ENCODE results near the gene SUN1. TPM values are rescaled to one million over a fixed set of nuclear protein-coding genes. Genes with fewer than 3 reads are reported as not detected.

The SUN1 gene
- polyA plus RNA-seq, 3 donors: 44.2 to 154 (median 51.5) TPM

GRCh38 chr7:894927-895450, 62.7 kb downstream of the SUN1 start:
- no peaks in the 10 kb centered on the region for H3K4me1 Mint-ChIP-seq
- 97% methylated on average over 18 of the region's 21 CpGs for WGBS (ENCODE audit: insufficient coverage)
- Histone ChIP-seq H3K27ac (ENCODE audit: low read depth in 1 of 2, low read length in 2 of 2) (no peak overlapping the region), H3K9me3 (replicated peaks in 1 of 2; ENCODE audit: control insufficient read depth in 1 of 2, insufficient read depth in 1 of 2, low read length in 2 of 2) (no peaks in the 10 kb centered on the region), H4K20me1 (ENCODE audit: insufficient read depth, low read length) (peaks cover 100% of the 10 kb centered on the region), H3K9ac (ENCODE audit: insufficient read depth, low read length, poor library complexity, severe bottlenecking) (no peak overlapping the region), H3K4me2 (replicated peaks; ENCODE audit: extremely low read depth, low read length, poor library complexity, severe bottlenecking) (no peak overlapping the region), H2AFZ (ENCODE audit: insufficient read depth, low read depth, low read length, poor library complexity, severe bottlenecking) (no peak overlapping the region), H3K4me3 (replicated peaks in 1 of 3; ENCODE audit: low read depth in 2 of 3, low read length in 3 of 3) (no peak overlapping the region), H3K79me2 (ENCODE audit: insufficient read depth, low read length) (peaks cover 10% of the 10 kb centered on the region), H3K4me1 (ENCODE audit: control insufficient read depth in 1 of 2, insufficient read depth in 2 of 2, low read length in 2 of 2) (no peaks in the 10 kb centered on the region), H3K36me3 (replicated peaks in 1 of 2; ENCODE audit: control insufficient read depth in 1 of 2, insufficient read depth in 2 of 2, low read length in 2 of 2) (peaks cover 94 to 97% of the 10 kb centered on the region in 2 donors), H3K27me3 (ENCODE audit: control insufficient read depth in 2 of 2, insufficient read depth in 2 of 2, low read length in 2 of 2) (no peaks in the 10 kb centered on the region)
- no peak for DNase-seq
- peaks cover 0 to 4% (median 0%) of the 10 kb centered on the region in 7 donors for H3K9me3 Mint-ChIP-seq
- peak overlapping the region in 5 of 7 donors; percentile 6 to 72 (median 37) for H3K27ac Mint-ChIP-seq
- peaks cover 64 to 92% of the 10 kb centered on the region in 2 donors for H3K36me3 Mint-ChIP-seq
- intact Hi-C loops (cut with micrococcal nuclease): no loop called here
- TF ChIP-seq CTCF (IDR thresholded peaks at IDR 0.05): no peak
- peaks cover 0 to 5% (median 0%) of the 10 kb centered on the region in 3 donors for H3K27me3 Mint-ChIP-seq (ENCODE audit: low read depth in 3 of 3)
- no peak overlapping the region for H3K4me3 Mint-ChIP-seq

GRCh38 chr7:895451-896052, 63.3 kb downstream of the SUN1 start:
- Mint-ChIP-seq H3K4me3 (no peak overlapping the region), H3K27me3 (ENCODE audit: low read depth in 3 of 3) (peaks cover 0 to 5% (median 0%) of the 10 kb centered on the region in 3 donors), H3K36me3 (peaks cover 61 to 93% of the 10 kb centered on the region in 2 donors), H3K27ac (peak overlapping the region in 3 of 7 donors; percentile 6 to 72 (median 60)), H3K4me1 (no peaks in the 10 kb centered on the region), H3K9me3 (peaks cover 0 to 4% (median 0%) of the 10 kb centered on the region in 7 donors)
- peaks cover 99 to 100% of the 10 kb centered on the region in 2 donors for H3K36me3 ChIP-seq (replicated peaks in 1 of 2; ENCODE audit: control insufficient read depth in 1 of 2, insufficient read depth in 2 of 2, low read length in 2 of 2)
- no peak overlapping the region for H2AFZ ChIP-seq (ENCODE audit: insufficient read depth, low read depth, low read length, poor library complexity, severe bottlenecking)
- WGBS (ENCODE audit: insufficient coverage): 97% methylated on average over 51 of the region's 52 CpGs
- intact Hi-C loops (cut with micrococcal nuclease): no loop called here
- no peaks in the 10 kb centered on the region for H3K9me3 ChIP-seq (replicated peaks in 1 of 2; ENCODE audit: control insufficient read depth in 1 of 2, insufficient read depth in 1 of 2, low read length in 2 of 2)
- no peak for DNase-seq
- no peak overlapping the region for H3K4me3 ChIP-seq (replicated peaks in 1 of 3; ENCODE audit: low read depth in 2 of 3, low read length in 3 of 3)
- no peak overlapping the region for H3K9ac ChIP-seq (ENCODE audit: insufficient read depth, low read length, poor library complexity, severe bottlenecking)
- H3K4me2 ChIP-seq (replicated peaks; ENCODE audit: extremely low read depth, low read length, poor library complexity, severe bottlenecking): no peak overlapping the region
- H3K27ac ChIP-seq (ENCODE audit: low read depth in 1 of 2, low read length in 2 of 2): no peak overlapping the region
- H3K27me3 ChIP-seq (ENCODE audit: control insufficient read depth in 2 of 2, insufficient read depth in 2 of 2, low read length in 2 of 2): no peaks in the 10 kb centered on the region
- H4K20me1 ChIP-seq (ENCODE audit: insufficient read depth, low read length): peaks cover 100% of the 10 kb centered on the region
- peaks cover 10% of the 10 kb centered on the region for H3K79me2 ChIP-seq (ENCODE audit: insufficient read depth, low read length)
- no peaks in the 10 kb centered on the region for H3K4me1 ChIP-seq (ENCODE audit: control insufficient read depth in 1 of 2, insufficient read depth in 2 of 2, low read length in 2 of 2)
- no peak for TF ChIP-seq CTCF (IDR thresholded peaks at IDR 0.05)
